ENCODE measurements around the gene DUT. TPM values are rescaled to one million over a fixed set of nuclear protein-coding genes. Genes with fewer than 3 reads are reported as not detected.

DUT gene
- total RNA-seq, 1 experiment from 2014 or later = 130 TPM

GRCh38 chr15:48345516-48345915, 14.3 kb downstream of the DUT start (continued):
- no peak for TF ChIP-seq REST (IDR thresholded peaks at IDR 0.05; ENCODE audit: low read depth)
- no peak for TF ChIP-seq SIN3A (IDR thresholded peaks at IDR 0.05; ENCODE audit: low read depth)
- no peak for TF ChIP-seq SRF (IDR thresholded peaks at IDR 0.05; ENCODE audit: low read depth)

GRCh38 chr15:48352474-48353072, 21.3 kb downstream of the DUT start:
- peak overlapping the region; percentile 61 for H3K4me2 ChIP-seq (ENCODE audit: low read length)

More at GRCh38 chr15:48352474-48353072, 21.3 kb downstream of the DUT start:
- Histone ChIP-seq H3K79me2 (ENCODE audit: insufficient read depth, low read length) (no peaks in the 10 kb centered on the region), H3K27me3 (ENCODE audit: insufficient read depth, low read length) (no peaks in the 10 kb centered on the region), H3K9ac (ENCODE audit: low read length) (no peak overlapping the region), H3K9me2 (ENCODE audit: insufficient read depth) (no peaks in the 10 kb centered on the region), H3K9me3 (ENCODE audit: control insufficient read depth in 1 of 2, insufficient read depth in 1 of 2, low read depth in 1 of 2, low read length in 2 of 2) (no peaks in the 10 kb centered on the region), H2AFZ (ENCODE audit: low read depth, low read length, poor library complexity, severe bottlenecking) (peak overlapping the region; percentile 94), H4K20me1 (ENCODE audit: insufficient read depth) (no peaks in the 10 kb centered on the region), H3K36me3 (ENCODE audit: control insufficient read depth in 1 of 2, insufficient read depth in 2 of 2, low read length in 2 of 2) (no peaks in the 10 kb centered on the region), H3K4me3 (replicated peaks in 1 of 2; ENCODE audit: low read depth in 1 of 2, low read length in 2 of 2) (no peak overlapping the region), H3K27ac (ENCODE audit: low read depth, low read length) (no peak overlapping the region), H3K4me1 (ENCODE audit: control insufficient read depth in 1 of 2, insufficient read depth in 2 of 2, low read length in 2 of 2) (peaks cover 0 to 3% of the 10 kb centered on the region in 2 experiments; a peak in 1 of 4 replicates)
- ChIA-PET POLR2A (no interaction called here), RAD21 (ENCODE audit: low non-redundant PET in 1 of 2, low total read pairs in 2 of 2, uncharacterized antibody in 2 of 2, unreplicated experiment in 2 of 2) (no interaction called here), CTCF (interaction anchor here (0.7 to 1.3 kb wide), 6 partner anchors 9 to 1157 kb away, joined by 3 to 8 read pairs (median 6); no protein-coding TSS in a partner anchor)
- DNase-seq (ENCODE audit: low read depth, low spot score) = peak; percentile 77
- ATAC-seq = peak; percentile 98
- BruUV-seq (replicated peaks) = no TSS peak
- TF ChIP-seq EZH2phosphoT487 (IDR thresholded peaks at IDR 0.05; ENCODE audit: borderline replicate concordance) (no peak), ZFX (IDR thresholded peaks at IDR 0.05) (no peak), CTCF (IDR thresholded peaks at IDR 0.05 in 2 of 3, conservative IDR thresholded peaks at IDR 0.05 in 1 of 3; ENCODE audit: borderline replicate concordance in 1 of 3, insufficient read depth in 1 of 3, low read depth in 2 of 3, low read length in 2 of 3) (peak; percentile 58 to 93 (median 75); a peak in 5 of 6 replicates), RAD21 (IDR thresholded peaks at IDR 0.05; ENCODE audit: low read depth) (peak; percentile 68), POLR2A (IDR thresholded peaks at IDR 0.05; ENCODE audit: borderline replicate concordance, extremely low read depth, insufficient read depth, insufficient read length) (no peak), ELF1 (IDR thresholded peaks at IDR 0.05; ENCODE audit: borderline replicate concordance, low read depth) (no peak), REST (IDR thresholded peaks at IDR 0.05; ENCODE audit: low read depth) (no peak)
- intact Hi-C loops (cut with micrococcal nuclease) = loop anchor here (2.0 to 10.0 kb wide), 4 partner anchors 612 to 1156 kb away; partner anchors contain the start of genes FGF7 and SHC4
